Uterus (tissue), 4 donors: ENCODE measurements around the gene EXOC2. TPM values are rescaled to one million over a fixed set of nuclear protein-coding genes. Genes with fewer than 3 reads are reported as not detected.

Experiments
- DNase-seq, 2 donors: peaks; one replicate each; pipeline ENCODE4 v3.0.0-alpha.2; 2019 to 2020
- H3K27ac ChIP-seq, 2 donors: fragments of 200-600 bp; sonication (generic); 1 replicate in 1 of 2; 2 replicates in 1 of 2; pipeline ENCODE4 v1.5.1; 2016 to 2018
- H3K27me3 ChIP-seq, 2 donors: fragments of 200-600 bp; sonication (generic); one replicate each; pipeline ENCODE4 v1.5.1; 2018 to 2019; ENCODE audit warnings: control low read depth in 1 of 2
- H3K36me3 ChIP-seq, 2 donors: fragments of 200-600 bp; sonication (generic); one replicate each; pipeline ENCODE4 v1.5.1; 2019; ENCODE audit warnings: control low read depth in 1 of 2
- H3K4me1 ChIP-seq, 2 donors: fragments of 200-600 bp; sonication (generic); one replicate each; pipeline ENCODE4 v1.5.1; 2018 to 2019; ENCODE audit warnings: control low read depth in 1 of 2
- H3K4me3 ChIP-seq, 2 donors: fragments of 200-600 bp; sonication (generic); 1 replicate in 1 of 2; 2 replicates in 1 of 2; pipeline ENCODE4 v1.5.1; 2018 to 2019; ENCODE audit warnings: mild to moderate bottlenecking in 1 of 2
- H3K9me3 ChIP-seq, 2 donors: fragments of 200-600 bp; sonication (generic); one replicate each; pipeline ENCODE4 v1.5.1; 2019; ENCODE audit warnings: control low read depth in 1 of 2
- CTCF ChIP-seq, 4 experiments: fragments of 200-600 bp in 2 of 4; fragments of 450-650 bp in 2 of 4; sonication (generic) in 2 of 4; IDR thresholded peaks; one replicate each; pipeline ENCODE4 v1.5.1; 2016 to 2019; ENCODE audit warnings: antibody characterized with exemption in 4 of 4, mild to moderate bottlenecking in 2 of 4, moderate library complexity in 1 of 4
- POLR2A ChIP-seq, 2 donors: fragments of 450-650 bp; IDR thresholded peaks; one replicate each; pipeline ENCODE4 v1.6.1; 2016; ENCODE audit warnings: antibody characterized with exemption in 2 of 2, mild to moderate bottlenecking in 1 of 2, moderate library complexity in 1 of 2
- intact Hi-C: fragments of 100-400 bp; cut with DNase I; formaldehyde crosslinking; loops from one replicate; pipeline ENCODE4 v1.15.1; 2023; ENCODE audit warnings: low total_unique reads
- total RNA-seq, 4 donors: library from RNA; depleted of rRNA in 3 of 4; stranded (reverse); fragments of >200 nt in 3 of 4; gene quantifications; one replicate each; pipeline versions ENCODE4 v1.1.0 to v1.2.4, GENCODE V29; 2014 to 2023
- donor health status: DM: yes; HTN: yes; CAD: no.

EXOC2 gene
- total RNA-seq, 4 donors from 2014 or later, result 12.3 to 27.0 (median 22.9) TPM

GRCh38 chr6:551405-551804, 141.5 kb downstream of the EXOC2 start:
- H3K36me3 ChIP-seq, result no peaks in the 10 kb centered on the region
- H3K9me3 ChIP-seq, result no peaks in the 10 kb centered on the region
- H3K4me1 ChIP-seq, result no peaks in the 10 kb centered on the region
- H3K4me3 ChIP-seq, result no peak overlapping the region
- no peak overlapping the region for H3K27ac ChIP-seq
- no peaks in the 10 kb centered on the region for H3K27me3 ChIP-seq
- intact Hi-C loops, result no loop called here
- no peak for TF ChIP-seq POLR2A (IDR thresholded peaks at IDR 0.05)
- TF ChIP-seq CTCF (IDR thresholded peaks at IDR 0.05), result no peak
- DNase-seq, result no peak

DNA sequence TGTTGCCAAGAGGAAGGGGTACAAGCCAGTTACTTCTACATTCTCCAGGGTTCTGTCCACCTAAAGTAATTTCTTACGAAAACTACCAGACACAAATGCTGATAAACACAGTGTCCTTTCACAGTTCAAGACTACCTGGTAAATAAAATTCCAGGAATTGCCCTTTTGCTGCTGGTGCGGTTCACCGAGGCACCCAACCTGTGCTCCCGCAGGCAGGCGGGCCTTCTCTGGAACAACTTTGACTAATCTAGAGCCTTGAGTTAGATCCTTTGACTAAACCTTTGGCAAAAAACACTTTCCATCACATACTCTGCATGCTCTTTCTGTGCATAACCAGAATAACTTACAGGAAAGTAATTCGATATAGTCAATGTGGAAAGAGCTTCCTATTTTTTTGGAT, 143.0 kb downstream of the EXOC2 start:
- Histone ChIP-seq H3K36me3 (no peaks in the 10 kb centered on the region), H3K4me3 (no peak overlapping the region), H3K27me3 (no peaks in the 10 kb centered on the region), H3K9me3 (no peaks in the 10 kb centered on the region), H3K4me1 (no peaks in the 10 kb centered on the region), H3K27ac (no peak overlapping the region)
- DNase-seq, result no peak
- intact Hi-C loops, result no loop called here
- TF ChIP-seq POLR2A (IDR thresholded peaks at IDR 0.05), result no peak
- TF ChIP-seq CTCF (IDR thresholded peaks at IDR 0.05), result no peak

DNA sequence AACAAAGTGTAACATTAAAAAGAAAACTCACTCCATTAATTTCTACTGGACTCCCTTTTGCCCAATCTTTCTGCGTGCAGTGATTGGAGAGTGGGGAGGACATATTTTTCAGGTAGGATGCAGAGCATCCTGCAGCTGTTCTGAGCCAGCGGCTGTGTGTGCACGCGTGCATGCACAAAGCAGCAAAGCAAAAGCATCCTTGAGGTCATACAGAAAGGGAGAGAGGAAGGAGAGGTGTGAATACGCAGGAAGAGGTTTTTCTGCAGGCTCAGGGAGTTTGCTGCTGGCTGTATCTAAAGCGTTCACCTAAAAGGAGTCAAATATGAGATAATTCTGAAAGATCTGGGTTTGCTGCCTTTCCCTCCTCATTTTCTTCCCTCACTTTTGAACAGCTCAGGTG, 144.4 kb downstream of the EXOC2 start:
- intact Hi-C loops, result no loop called here
- no peak for DNase-seq
- H3K27ac ChIP-seq, result no peak overlapping the region
- TF ChIP-seq CTCF (IDR thresholded peaks at IDR 0.05) (no peak), POLR2A (IDR thresholded peaks at IDR 0.05) (no peak)
- no peak overlapping the region for H3K4me3 ChIP-seq
- H3K36me3 ChIP-seq, result no peaks in the 10 kb centered on the region
- H3K9me3 ChIP-seq, result no peaks in the 10 kb centered on the region
- no peaks in the 10 kb centered on the region for H3K4me1 ChIP-seq
- no peaks in the 10 kb centered on the region for H3K27me3 ChIP-seq

GRCh38 chr6:548091-548490, 144.8 kb downstream of the EXOC2 start:
- no peak overlapping the region for H3K27ac ChIP-seq
- no peaks in the 10 kb centered on the region for H3K36me3 ChIP-seq
- no peaks in the 10 kb centered on the region for H3K9me3 ChIP-seq
- DNase-seq, result no peak
- intact Hi-C loops, result no loop called here
- no peaks in the 10 kb centered on the region for H3K27me3 ChIP-seq
- H3K4me1 ChIP-seq, result no peaks in the 10 kb centered on the region
- no peak overlapping the region for H3K4me3 ChIP-seq
- TF ChIP-seq POLR2A (IDR thresholded peaks at IDR 0.05) (no peak), CTCF (IDR thresholded peaks at IDR 0.05) (no peak)

DNA sequence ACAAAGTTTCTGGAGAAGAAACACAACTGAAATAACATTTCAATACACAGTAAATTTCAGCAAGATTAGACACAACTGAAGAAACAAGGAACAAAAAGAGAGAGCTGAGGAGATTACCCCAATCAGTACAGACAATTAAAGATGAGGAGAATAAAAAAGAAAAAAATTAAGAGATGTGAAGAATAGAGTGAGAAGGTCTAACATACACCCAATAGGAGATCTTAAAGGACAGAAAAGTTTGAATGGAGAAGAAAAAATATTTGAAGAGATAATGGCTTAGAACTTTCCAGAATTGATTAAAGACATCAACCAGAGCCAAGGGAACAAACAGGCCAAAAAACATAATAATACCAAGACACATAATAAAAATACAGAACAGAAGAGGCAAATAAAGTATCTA, 152.4 kb downstream of the EXOC2 start:
- Histone ChIP-seq H3K4me3 (no peak overlapping the region), H3K4me1 (no peaks in the 10 kb centered on the region), H3K9me3 (no peaks in the 10 kb centered on the region), H3K36me3 (no peaks in the 10 kb centered on the region), H3K27ac (no peak overlapping the region), H3K27me3 (no peaks in the 10 kb centered on the region)
- DNase-seq, result no peak
- intact Hi-C loops, result no loop called here
- TF ChIP-seq POLR2A (IDR thresholded peaks at IDR 0.05) (no peak), CTCF (IDR thresholded peaks at IDR 0.05) (no peak)
